GM18868 (cell line): Measurements from ENCODE around the gene CFAP97D2.
"Not testable (repeated sequence)": the region's sequence is repeated elsewhere in the genome, so short reads cannot be mapped to it uniquely, and the experiment has no call there.

Experiments used
- ATAC-seq: cut with Tn5 transposase; IDR thresholded peaks from one replicate; pipeline ENCODE4 v1.9.1; 2021; ENCODE audit warnings: mild to moderate bottlenecking, moderate library complexity; ENCODE audit not compliant: unreplicated experiment

The CFAP97D2 gene

DNA sequence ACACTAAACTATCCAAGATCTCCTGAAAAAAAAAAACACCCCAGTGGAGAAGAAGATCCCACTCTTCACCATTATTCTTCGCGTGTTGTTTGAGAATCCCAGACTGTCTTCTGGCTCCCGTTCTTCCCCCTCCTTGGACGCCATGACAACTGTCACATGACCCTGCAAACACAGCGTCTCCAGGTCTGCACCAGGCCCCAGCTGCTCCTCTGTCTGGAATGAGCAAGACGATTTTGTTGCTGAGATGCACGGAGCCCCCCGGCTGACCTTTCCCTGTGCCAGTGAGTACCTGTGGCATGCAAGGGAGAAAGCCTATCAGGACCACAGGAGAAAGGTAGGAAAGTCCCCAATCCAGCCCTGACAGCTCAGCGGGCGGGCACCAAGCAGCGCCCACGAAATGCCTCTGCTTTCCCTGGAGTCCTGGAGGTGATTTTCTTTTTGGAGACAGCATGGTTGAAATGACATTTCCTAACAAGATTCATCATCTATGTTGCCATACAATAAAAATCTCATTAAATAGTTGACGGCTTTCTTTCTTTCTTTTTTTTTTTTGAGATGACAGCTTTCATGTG, at the start of gene CFAP97D2:
CFAP97D2 (plus strand) TSS at position 171 of the 572 bp plus-strand sequence; CDS start at position 245, 74 bp downstream.
- ATAC-seq = no peak

- ATAC-seq = no peak
These were observed 49.4 kb upstream of the CFAP97D2 start for GRCh38 chr13:114129649-114130062.

- ATAC-seq = no peak
These were observed 48.8 kb upstream of the CFAP97D2 start for GRCh38 chr13:114130131-114130836.

DNA sequence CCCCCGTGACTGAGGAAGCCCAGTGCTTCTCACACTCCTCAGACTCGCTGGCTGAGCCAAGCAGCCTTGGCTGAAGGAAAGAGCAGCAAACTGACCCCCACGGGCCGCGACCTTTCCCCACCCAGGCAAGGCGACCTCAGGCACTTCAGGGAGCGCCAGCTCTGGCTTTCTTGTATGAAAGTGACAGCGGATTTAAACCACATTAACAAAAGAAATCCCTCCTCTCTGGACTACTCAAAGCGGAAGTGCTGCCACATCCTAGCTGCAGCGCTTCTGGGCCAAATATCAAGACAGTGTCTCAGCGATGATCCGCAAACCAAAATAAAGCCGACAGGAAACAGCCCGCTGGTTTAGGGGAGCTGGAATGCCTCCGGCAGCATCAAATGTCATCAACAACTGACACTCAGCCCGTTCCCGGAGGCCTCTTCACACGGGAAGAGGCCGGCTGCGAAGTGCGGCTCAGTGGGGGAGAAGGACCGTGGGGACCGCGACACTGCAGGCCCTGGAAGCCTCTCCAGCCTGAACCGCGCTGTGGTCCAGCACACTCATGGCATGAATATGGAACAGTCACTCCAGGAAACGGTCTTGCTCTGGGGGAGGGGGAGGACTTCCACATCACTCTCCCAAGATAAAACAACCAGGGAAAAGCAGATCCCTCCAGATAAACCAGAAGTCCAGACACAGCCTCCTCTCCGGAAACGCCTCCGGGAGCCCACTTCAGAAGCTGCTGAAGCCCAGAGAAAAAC, 48.0 kb upstream of the CFAP97D2 start:
- ATAC-seq = peak; percentile 28

DNA sequence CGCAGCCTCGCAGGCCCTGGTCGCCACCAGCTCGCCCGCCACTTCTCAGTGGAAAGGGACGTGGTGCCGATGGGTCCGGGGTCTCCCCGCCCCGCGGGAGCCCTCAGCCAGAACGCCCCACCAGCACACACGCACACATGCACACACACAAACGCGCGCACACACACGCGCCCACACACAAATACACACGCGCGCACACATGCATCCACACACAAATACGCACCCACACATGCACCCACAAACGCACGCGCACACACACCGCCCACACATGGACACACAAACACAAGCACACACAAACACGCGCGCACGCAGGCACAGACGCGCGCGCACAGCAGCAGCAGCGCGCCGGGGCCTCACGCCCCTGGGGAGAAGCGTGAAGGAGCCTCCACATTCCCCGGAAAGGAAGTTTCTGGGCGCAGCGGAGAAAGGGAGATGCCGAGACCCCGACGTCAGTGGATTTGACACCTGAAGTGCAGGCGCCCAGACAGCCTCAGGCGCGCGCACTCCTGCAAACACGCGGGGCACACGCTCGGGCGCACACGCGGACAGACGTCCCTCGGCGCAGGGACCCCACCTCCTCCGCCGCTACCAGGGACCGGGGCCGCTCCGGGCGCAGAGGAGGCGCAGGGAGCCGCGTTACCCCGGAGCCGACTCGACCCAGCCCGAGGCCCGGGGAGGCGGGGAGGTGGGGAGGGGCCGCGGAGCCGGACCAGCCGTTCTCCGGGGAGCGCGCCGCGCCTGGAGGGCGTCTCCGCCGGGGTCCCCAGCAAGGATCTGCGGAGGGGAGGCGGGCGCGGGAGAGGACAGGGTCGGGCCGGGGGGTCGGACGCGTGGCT, 47.3 kb upstream of the CFAP97D2 start:
- ATAC-seq = peak; percentile 1

- ATAC-seq = peak; percentile 65
These were observed 46.5 kb upstream of the CFAP97D2 start, which contains the start of gene RASA3 for GRCh38 chr13:114132419-114133121. Gene RASA3 (minus strand): TSS chr13:114132623. CDS start chr13:114132489, 134 bp downstream.

DNA sequence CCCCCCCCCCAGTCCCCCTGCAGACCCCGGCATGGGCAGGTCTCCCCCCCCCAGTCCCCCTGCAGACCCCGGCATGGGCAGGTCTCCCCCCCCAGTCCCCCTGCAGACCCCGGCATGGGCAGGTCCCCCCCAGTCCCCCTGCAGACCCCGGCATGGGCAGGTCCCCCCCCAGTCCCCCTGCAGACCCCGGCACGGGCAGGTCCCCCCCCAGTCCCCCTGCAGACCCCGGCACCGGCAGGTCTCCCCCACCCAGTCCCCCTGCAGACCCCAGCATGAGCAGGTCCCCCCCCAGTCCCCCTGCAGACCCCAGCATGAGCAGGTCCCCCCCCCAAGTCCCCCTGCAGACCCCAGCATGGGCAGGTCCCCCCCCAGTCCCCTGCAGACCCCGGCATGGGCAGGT, 45.9 kb upstream of the CFAP97D2 start:
- ATAC-seq = not testable (repeated sequence)

- ATAC-seq = not testable (repeated sequence)
These were observed 45.5 kb upstream of the CFAP97D2 start for GRCh38 chr13:114133552-114133951.

DNA sequence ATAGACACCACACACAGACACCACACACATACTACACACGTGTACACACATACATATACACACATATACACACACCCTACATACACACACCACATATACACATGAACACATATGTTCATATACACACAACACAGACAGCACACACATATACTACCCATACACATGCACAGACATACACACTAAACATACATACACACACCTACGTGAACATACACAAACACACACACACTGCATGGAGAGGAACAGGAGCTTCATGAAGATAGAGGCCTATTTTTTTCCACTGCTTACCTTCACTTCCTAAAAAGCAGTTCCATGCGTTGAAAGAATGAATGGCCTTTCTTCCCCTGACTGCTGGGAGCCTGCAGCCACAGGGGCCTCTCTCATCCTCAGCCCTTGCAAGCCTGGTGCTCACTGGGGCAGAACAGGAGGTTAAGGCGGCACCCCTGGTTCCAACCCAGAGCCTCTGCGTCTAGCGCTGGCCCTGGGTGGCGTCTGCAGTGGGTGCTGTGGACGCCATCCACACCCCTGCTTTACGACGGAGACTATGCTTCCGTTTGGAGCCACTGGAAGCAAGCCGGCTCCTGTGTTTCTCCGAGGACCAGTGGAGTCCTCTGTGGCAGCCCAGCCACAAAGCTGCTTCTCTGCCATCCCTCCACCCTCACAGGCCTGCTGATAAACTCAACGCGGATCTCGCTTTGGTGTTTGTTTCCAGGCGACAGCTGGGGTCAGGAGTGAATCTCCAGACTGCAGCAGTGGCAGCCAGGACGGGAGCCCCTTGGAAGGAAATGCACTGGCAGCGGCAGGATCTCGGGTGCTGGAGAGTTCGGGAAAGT, 44.7 kb upstream of the CFAP97D2 start:
- ATAC-seq = no peak

DNA sequence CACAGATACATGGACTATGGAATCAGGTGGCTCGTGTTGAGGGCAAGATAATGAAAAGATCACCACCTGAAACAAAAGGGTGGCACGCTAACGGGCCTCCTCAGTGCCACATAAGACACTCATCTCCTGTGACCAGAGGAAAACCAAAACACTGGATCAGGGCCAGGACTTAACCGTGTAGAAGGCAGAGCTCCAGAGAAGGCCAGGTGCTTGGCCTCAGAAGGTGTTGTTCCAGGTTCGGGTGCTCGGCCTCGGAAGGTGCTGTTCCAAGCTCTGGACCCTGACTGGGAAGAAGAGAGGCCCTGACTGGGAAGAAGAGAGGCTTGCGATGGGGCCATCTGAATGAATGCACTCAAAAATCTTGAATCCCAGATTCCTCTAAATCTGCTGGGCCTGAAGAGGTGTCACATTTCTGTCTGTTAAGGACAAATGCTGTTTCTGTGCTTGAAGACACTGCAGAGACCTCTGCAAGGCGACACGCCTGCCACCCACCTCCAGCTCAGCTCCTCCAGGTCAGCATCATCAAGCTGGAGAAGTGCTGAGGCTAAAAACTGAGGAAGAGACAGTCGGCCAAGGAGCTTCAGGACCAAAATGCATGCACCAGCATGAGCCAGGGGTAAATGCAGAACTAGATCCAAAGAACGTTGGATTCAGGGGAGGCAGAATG, 44.0 kb upstream of the CFAP97D2 start:
- ATAC-seq = no peak

GRCh38 chr13:114135731-114136171, 43.3 kb upstream of the CFAP97D2 start:
- ATAC-seq = no peak

DNA sequence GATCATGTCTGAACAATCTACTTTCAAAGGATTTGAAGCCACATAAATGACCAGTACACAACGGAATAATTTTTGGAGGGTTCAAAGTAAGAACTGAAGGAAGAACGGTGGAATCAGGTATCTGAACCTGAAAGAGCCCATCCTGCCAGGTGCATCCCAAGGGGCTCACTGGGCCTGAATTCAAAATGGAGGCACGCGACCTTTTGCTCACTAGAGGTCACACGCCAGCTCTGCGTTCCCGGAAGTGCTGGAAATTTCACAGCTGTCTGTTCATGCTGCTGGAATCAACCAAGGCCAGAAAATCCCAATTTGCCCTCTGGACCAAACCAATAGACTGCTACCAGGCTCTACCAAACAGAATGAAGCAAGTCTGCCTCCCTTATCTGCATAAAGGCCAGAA, 42.5 kb upstream of the CFAP97D2 start:
- ATAC-seq = no peak

DNA sequence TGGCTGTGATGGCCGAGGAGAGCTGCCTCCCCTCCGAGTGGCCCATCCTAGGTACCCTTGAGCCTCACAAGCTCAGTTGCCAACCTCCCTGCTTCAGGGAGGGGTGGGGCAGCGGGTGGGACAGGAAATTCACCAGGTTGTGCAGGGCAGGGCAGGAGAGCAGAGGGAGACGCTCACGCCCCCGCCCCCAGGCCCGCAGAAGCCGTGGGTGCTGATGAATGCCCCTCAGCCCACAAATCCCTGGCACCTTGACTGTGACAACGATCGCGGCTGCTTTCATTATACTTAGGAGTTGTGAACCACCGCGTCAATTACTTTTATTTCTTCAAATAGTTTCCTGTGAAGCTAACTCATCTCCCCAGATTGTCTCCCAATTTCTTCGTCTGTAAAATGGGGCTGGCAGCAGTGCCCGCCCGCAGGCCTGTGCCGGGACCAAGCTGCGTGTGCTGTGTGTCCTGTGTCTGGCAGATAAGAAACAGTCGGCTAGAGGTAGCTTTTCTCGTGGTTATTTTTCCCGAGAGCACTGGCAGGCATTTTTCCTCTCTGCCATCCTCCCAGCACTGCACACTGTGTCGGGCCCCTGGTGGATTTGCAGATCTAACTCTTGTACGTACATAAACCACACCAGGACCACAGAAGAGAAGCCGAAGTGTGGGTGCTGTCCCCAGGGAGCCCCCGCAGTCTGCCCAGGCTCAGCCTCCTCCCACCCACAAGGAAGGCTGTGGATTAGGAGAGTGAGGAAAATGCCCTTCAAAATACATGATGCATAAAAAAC, 38.7 kb upstream of the CFAP97D2 start:
- ATAC-seq = no peak

DNA sequence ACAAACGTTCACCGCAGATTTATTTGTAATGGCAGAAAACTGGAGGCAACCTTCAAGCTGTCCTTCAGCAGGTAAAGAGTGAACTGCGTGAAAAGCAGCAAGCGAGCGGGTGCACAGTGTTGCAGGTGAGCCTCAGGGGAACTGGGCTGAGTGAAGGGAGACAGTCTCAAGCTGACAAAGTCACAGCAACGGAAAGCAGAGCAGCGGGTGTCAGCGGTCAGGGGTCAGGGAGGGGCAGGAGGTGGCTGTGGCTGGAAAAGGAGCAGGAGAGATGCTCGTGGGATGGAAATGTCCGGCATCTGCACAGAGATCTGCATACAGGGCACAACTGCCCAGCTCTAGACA, 38.2 kb upstream of the CFAP97D2 start:
- no peak for ATAC-seq

- no peak for ATAC-seq
These were observed 37.6 kb upstream of the CFAP97D2 start for GRCh38 chr13:114141261-114141996.

DNA sequence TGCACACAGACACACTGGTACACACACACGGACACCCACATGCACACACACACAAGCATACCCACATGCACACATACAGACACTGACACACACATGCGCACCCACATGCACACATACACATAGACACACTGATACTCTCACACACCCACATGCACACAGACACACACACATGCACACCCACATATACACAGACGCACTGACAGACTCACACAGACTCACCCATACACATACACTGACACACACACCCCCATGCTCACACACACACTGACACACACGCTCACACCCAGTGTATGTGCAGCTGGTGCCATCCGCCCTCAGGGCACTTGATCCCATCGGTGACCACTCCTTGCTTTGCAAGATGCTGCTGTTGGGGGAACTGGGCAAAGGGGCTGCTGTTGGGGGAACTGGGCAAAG, 36.9 kb upstream of the CFAP97D2 start:
- no peak for ATAC-seq
